Thoracic aorta (tissue), 2 donors: Measurements from ENCODE around the gene RIF1. TPM values are rescaled to one million over a fixed set of nuclear protein-coding genes. Genes with fewer than 3 reads are reported as not detected.

Source experiments
- ATAC-seq: fragments of 150-250 bp; one replicate; pipeline ENCODE4 v1.8.0; 2017; ENCODE audit warnings: low read depth; ENCODE audit not compliant: insufficient number of reproducible peaks, low FRiP score
- DNase-seq: peaks from one replicate; pipeline ENCODE4 v3.0.0-alpha.2; 2020; ENCODE audit warnings: low spot score
- H3K27ac ChIP-seq, 2 donors: fragments of 200-600 bp; sonication (generic); 1 replicate in 1 of 2; 2 replicates in 1 of 2; pipeline ENCODE4 v1.5.1; 2016; ENCODE audit warnings: mild to moderate bottlenecking in 2 of 2, moderate library complexity in 2 of 2
- H3K27me3 ChIP-seq: fragments of 200-600 bp; sonication (generic); replicated peaks from 2 replicates; pipeline ENCODE4 v1.6.0; 2016; ENCODE audit warnings: mild to moderate bottlenecking; ENCODE audit not compliant: insufficient read depth
- H3K36me3 ChIP-seq: fragments of 200-600 bp; sonication (generic); one replicate; pipeline ENCODE4 v1.5.1; 2016
- H3K4me1 ChIP-seq, 2 donors: fragments of 200-600 bp; sonication (generic); 1 replicate in 1 of 2; 2 replicates in 1 of 2; pipeline versions ENCODE4 v1.5.1 to v1.6.0; 2016; ENCODE audit warnings: low read depth in 2 of 2, mild to moderate bottlenecking in 1 of 2; ENCODE audit not compliant: control insufficient read depth in 1 of 2
- H3K4me3 ChIP-seq: fragments of 200-600 bp; sonication (generic); 2 replicates; pipeline ENCODE4 v1.5.1; 2016; ENCODE audit warnings: mild to moderate bottlenecking
- H3K9me3 ChIP-seq: fragments of 200-600 bp; sonication (generic); 2 replicates; pipeline ENCODE4 v1.5.1; 2016
- CTCF ChIP-seq: fragments of 200-600 bp; sonication (generic); IDR thresholded peaks from one replicate; pipeline ENCODE4 v1.5.1; 2019; ENCODE audit warnings: antibody characterized with exemption
- total RNA-seq, 2 donors: library from RNA; depleted of rRNA; stranded (reverse); fragments of >200 nt; gene quantifications; one replicate each; pipeline versions ENCODE4 v1.1.0 to v1.2.3, GENCODE V29; 2016

RIF1 gene
- total RNA-seq, 2 donors from 2014 or later = 45.4 to 48.2 TPM

GRCh38 chr2:151506170-151506569 lies 96.5 kb downstream of the RIF1 start:
- Histone ChIP-seq H3K4me3 (no peak overlapping the region), H3K27ac (no peak overlapping the region), H3K36me3 (no peaks in the 10 kb centered on the region), H3K4me1 (no peaks in the 10 kb centered on the region), H3K27me3 (no peaks in the 10 kb centered on the region), H3K9me3 (no peaks in the 10 kb centered on the region)
- TF ChIP-seq CTCF = no peak
- DNase-seq (no peak), ATAC-seq (no peak)

- no peak for TF ChIP-seq CTCF
- Histone ChIP-seq H3K4me3 (no peak overlapping the region), H3K27me3 (no peaks in the 10 kb centered on the region), H3K36me3 (no peaks in the 10 kb centered on the region), H3K27ac (no peak overlapping the region), H3K4me1 (no peaks in the 10 kb centered on the region), H3K9me3 (no peaks in the 10 kb centered on the region)
- ATAC-seq (no peak), DNase-seq (no peak)
Measured at GRCh38 chr2:151508519-151508918, 98.8 kb downstream of the RIF1 start.

GRCh38 chr2:151518802-151519201 lies 109.1 kb downstream of the RIF1 start:
- no peak for ATAC-seq
- no peaks in the 10 kb centered on the region for H3K9me3 ChIP-seq
- no peak overlapping the region for H3K27ac ChIP-seq
- no peaks in the 10 kb centered on the region for H3K36me3 ChIP-seq
- TF ChIP-seq CTCF = no peak
- no peaks in the 10 kb centered on the region for H3K27me3 ChIP-seq
- DNase-seq = no peak
- H3K4me1 ChIP-seq = no peaks in the 10 kb centered on the region
- no peak overlapping the region for H3K4me3 ChIP-seq

GRCh38 chr2:151520976-151521375 lies 111.3 kb downstream of the RIF1 start:
- Histone ChIP-seq H3K27ac (no peak overlapping the region), H3K36me3 (no peaks in the 10 kb centered on the region), H3K9me3 (no peaks in the 10 kb centered on the region), H3K4me1 (no peaks in the 10 kb centered on the region), H3K4me3 (no peak overlapping the region), H3K27me3 (no peaks in the 10 kb centered on the region)
- ATAC-seq (no peak), DNase-seq (no peak)
- no peak for TF ChIP-seq CTCF

GRCh38 chr2:151522556-151522955 lies 112.9 kb downstream of the RIF1 start:
- Histone ChIP-seq H3K27ac (no peak overlapping the region), H3K4me1 (no peaks in the 10 kb centered on the region), H3K27me3 (no peaks in the 10 kb centered on the region), H3K4me3 (no peak overlapping the region), H3K9me3 (no peaks in the 10 kb centered on the region), H3K36me3 (no peaks in the 10 kb centered on the region)
- ATAC-seq (no peak), DNase-seq (no peak)
- no peak for TF ChIP-seq CTCF
